Measurements from ENCODE around the gene C5orf22.

DNA sequence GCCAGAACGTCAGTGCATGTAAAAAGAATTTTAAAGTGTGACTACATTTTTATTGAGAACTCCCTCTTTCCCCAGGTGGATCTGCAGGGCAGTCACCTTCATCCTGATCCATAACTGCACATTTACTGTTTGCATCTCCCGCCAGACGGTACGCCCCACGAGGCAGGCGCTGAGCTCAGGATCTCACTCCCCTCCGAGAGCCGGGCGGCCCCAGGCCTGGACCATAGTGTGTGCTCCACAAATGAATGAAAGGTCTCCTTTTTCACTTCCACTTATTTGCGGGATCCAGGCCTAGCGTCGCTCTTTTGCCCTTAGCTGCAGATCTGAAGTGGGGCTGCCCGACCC, 586 bp upstream of the C5orf22 start:
- TF ChIP-seq, protein P1, sequence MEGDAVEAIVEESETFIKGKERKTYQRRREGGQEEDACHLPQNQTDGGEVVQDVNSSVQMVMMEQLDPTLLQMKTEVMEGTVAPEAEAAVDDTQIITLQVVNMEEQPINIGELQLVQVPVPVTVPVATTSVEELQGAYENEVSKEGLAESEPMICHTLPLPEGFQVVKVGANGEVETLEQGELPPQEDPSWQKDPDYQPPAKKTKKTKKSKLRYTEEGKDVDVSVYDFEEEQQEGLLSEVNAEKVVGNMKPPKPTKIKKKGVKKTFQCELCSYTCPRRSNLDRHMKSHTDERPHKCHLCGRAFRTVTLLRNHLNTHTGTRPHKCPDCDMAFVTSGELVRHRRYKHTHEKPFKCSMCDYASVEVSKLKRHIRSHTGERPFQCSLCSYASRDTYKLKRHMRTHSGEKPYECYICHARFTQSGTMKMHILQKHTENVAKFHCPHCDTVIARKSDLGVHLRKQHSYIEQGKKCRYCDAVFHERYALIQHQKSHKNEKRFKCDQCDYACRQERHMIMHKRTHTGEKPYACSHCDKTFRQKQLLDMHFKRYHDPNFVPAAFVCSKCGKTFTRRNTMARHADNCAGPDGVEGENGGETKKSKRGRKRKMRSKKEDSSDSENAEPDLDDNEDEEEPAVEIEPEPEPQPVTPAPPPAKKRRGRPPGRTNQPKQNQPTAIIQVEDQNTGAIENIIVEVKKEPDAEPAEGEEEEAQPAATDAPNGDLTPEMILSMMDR (IDR thresholded peaks at IDR 0.05; ENCODE audit: poor library complexity, severe bottlenecking) = no peak
- TF ChIP-seq POLR2AphosphoS5 (IDR thresholded peaks at IDR 0.05) (no peak), MXI1 (conservative IDR thresholded peaks at IDR 0.05; ENCODE audit: poor library complexity, severe bottlenecking) (peak; percentile 93)

All from neural cell (in vitro differentiated cells).